GM21576 (cell line): ENCODE measurements around the gene FADS1.

ENCODE experiments used
- ATAC-seq: cut with Tn5 transposase; IDR thresholded peaks from one replicate; pipeline ENCODE4 v1.9.1; 2021; ENCODE audit warnings: mild to moderate bottlenecking, moderate library complexity; ENCODE audit not compliant: unreplicated experiment

Gene FADS1

DNA sequence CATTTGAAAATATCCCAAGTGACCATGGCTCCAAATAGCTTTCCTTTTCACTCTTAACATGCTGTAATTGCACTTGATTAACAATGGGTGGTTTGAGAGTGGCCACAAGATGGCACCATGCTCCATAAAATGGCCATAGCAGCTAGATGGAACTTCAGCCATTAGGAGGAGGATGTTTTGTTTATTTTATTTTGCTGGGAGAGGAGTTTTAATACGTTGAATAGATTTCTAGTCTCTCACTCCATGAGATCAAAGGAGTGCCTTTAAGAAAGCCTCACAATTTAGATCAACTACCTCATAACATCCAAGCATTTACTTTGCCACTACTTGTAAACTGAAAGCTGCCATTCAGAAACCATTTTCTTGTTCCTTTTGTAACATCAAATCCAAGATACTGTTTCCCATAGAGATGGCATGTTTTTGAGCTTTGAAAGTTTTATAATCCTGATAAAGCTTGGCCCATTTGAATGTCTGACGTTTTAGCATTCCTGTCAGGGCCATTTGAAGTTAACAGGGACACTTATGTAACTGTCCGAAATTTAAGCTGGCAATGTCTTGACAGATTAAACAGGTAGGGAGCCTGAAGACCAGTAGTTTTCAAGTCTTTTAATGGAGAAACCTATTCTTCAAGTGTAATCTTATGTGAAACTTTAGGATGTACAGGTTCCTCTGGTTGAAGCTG is 19.4 kb downstream of the FADS1 start:
- no peak for ATAC-seq

DNA sequence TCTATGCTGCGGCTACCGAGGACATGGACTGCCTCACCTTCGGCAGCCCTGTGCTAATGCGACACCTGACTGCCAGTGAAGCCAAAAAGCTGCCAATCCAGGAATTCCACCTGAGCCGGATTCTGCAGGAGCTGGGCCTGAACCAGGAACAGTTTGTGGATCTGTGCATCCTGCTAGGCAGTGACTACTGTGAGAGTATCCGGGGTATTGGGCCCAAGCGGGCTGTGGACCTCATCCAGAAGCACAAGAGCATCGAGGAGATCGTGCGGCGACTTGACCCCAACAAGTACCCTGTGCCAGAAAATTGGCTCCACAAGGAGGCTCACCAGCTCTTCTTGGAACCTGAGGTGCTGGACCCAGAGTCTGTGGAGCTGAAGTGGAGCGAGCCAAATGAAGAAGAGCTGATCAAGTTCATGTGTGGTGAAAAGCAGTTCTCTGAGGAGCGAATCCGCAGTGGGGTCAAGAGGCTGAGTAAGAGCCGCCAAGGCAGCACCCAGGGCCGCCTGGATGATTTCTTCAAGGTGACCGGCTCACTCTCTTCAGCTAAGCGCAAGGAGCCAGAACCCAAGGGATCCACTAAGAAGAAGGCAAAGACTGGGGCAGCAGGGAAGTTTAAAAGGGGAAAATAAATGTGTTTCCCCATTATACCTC is 20.8 kb downstream of the FADS1 start:
- ATAC-seq, result no peak

DNA sequence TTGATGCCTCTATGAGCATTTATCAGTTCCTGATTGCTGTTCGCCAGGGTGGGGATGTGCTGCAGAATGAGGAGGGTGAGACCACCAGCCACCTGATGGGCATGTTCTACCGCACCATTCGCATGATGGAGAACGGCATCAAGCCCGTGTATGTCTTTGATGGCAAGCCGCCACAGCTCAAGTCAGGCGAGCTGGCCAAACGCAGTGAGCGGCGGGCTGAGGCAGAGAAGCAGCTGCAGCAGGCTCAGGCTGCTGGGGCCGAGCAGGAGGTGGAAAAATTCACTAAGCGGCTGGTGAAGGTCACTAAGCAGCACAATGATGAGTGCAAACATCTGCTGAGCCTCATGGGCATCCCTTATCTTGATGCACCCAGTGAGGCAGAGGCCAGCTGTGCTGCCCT is 21.3 kb downstream of the FADS1 start:
- ATAC-seq, result no peak

DNA sequence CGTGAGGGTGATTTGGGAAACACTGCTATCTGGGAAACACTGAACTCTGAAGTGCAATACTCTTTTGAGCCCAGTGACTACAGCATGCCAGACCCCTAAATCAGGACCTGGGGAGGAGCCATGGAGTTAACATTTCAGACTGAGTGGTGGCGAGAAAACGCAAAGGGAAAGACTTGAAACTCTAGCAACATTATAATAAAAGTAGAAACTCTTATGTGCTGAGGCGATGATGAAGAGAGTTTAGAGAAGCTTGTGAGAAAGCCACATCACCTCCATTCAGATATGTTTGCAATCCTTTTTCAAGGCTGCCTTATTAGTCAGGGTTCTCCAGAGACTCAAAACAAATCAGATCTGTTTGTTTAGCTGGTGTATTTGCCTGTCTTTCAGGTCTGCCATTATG is 22.2 kb downstream of the FADS1 start:
- ATAC-seq, result no peak

DNA sequence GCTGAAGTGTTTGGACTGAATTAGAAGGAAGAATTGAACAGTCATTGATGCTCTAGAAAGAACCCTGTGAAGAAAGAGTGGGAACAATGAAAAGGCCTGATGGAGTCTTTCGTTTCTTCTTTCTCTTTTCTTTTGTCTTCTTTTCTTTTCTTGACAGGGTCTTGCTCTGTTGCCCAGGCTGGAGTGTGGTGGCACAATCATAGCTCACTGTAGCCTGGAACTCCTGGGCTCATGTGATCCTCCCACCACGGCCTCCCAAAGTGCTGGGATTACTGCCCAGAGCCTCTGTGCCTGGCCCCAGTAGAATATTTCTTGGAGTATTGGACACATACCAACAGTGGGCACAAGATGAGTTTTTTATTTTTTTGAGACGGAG is 23.0 kb downstream of the FADS1 start:
- ATAC-seq, result no peak

DNA sequence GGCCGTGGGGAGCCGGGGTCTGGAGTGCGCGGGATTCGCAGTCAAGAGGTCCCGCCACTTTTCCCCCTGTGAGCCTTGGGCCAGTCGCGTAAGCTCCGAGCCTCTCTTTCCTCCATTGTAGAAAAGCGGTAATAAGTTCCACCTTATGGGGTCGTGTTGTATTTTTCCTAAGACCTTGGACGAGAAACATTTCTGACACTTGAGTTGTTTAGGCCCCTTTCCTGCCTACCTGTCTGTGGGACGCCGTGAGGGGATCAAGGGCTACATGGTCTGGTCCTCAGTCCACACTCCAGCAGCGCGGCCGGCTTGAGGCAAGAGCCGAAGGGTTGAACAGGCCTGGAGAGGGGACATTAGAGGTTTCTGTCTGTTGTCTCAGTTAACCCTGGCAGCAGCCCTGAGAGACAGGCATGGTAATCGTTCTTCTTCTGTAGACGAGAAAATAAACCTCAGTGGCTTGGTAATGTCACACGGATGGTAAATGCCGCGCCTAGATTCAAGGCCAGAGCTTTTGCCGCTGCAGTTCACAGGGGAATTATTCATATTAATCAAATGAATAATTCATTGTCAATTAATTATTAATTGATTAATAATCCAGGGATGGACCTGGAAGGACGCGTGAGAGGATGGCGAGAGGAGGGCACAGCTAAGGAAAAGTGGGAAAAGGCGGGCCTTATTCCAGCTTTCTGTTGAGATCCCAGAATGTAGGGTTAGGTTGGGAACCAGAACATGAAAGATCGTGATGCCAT is 23.5 kb downstream of the FADS1 start:
- no peak for ATAC-seq

DNA sequence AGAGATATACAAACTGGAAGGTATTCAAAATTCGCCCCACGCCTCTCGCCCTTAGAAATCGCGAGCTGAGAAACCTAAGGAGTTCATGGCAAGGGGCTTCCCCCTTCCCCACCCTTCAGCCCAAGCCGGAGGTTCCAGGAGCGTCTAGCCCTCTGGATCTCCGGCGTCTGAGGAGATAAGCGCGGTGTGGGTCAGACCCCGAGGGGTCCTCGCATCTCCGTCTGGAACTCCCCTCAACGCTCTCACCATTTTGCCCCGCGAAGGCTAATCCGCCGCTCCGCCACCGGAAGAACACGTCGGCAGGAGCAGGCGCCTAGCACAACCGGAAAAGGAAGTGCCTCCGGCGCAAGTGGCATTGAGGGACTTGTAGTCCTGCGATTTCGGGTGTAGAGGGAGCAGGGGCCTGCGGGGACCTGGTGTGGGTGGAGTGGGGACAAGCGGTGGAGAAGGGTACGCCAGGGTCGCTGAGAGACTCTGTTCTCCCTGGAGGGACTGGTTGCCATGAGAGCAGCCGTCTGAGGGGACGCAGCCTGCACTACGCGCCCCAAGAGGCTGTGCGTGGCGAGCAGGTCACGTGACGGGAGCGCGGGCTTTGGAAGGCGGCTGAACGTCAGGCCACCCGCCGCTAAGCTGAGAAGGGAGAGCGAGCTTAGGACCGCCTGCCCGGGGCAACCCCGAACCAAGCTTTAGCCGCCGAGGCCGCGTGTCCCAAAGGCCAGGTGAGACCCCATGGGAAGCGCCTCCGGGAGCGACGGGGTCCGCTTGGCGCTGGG is 24.3 kb downstream of the FADS1 start, which contains the start of the genes FEN1 and TMEM258:
Gene FEN1, plus strand, starts transcription at position 602 of the 773 bp plus-strand sequence. CDS start 2,451 bp downstream, outside the sequence.
Gene TMEM258, minus strand, starts transcription at position 290 of the 773 bp plus-strand sequence. Its CDS starts 41 bp downstream, at position 249.
- peak; percentile 81 for ATAC-seq

DNA sequence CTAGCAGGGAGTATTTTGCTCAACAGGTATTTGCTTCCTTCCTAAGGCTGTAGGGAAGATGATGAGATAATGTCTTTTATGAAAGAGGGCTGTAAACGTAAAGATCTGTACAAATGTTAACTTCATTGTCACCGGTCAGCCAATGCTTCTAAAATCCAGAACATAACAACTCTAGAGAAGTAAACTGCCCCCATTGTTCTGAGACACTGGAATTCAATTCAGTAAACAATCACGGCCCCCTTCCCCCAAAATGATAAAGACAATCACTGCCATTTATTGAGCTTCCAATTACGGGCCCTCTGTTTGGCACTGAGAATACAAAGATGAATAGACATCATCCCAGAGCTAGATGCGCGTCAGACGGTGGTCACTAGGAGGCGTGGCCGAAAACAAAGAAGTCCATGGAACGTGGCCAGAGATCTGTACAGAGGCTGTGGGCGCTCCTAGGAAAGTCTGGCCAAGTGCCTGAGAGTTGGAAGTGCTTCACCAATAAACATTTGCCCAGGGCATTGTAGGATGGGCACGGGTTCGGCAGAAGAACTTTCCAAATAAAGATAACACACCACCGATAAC is 25.0 kb downstream of the FADS1 start:
- ATAC-seq, result no peak

DNA sequence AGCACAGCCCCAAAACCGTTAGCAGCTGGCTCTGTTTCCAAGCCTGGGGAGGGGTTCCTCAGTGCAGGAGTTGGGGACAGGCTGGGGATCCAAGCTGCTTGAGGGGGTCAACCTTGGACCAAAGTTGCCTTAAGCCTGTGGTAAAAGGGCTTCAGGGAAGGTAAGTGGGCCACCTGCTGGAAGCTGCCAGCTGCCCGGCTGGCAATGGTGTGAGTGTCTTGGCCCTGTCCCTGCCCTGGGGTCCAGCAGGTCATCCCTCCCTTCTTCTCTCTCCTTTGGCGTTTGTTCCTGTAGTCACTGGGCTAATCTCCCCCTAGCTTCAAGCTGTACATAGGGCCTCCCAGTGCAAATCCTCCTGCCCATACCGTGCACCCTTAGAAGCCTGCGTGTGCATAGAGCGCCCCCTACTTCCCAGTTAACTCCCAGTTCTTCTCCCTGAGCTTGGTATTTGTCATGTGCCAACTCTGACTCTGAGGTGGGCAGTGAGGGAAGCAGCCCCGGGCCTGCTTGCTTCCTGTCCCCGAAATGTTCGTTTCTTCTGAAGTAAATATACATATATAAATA is 28.8 kb downstream of the FADS1 start:
- ATAC-seq, result no peak

DNA sequence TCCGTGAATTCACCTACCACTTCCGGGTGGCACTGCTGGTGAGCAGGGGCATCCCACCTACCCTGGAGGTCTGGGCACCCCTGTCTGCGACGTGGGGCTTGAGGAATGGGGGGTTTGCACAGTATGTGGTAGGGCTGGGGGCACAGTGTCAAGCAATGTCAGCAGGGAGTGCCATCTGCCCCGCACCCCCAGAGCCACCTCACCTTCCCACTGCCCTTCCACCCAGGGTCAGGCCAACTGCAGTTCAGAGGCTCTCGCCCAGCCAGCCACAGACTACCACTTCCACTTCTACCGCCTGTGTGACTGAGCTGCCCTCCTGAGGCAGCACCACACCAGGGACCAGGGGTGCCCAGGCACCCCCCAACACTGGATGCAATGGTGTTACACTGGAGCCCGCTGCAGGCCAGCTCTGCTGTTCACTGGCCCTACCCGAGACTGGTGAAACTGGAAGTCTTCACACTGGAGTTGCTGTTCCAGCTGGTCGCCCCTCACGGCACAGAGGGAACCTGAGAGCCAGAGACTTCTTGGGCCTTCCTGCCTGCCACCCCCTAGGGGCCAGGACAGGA is 30.9 kb downstream of the FADS1 start:
- no peak for ATAC-seq

DNA sequence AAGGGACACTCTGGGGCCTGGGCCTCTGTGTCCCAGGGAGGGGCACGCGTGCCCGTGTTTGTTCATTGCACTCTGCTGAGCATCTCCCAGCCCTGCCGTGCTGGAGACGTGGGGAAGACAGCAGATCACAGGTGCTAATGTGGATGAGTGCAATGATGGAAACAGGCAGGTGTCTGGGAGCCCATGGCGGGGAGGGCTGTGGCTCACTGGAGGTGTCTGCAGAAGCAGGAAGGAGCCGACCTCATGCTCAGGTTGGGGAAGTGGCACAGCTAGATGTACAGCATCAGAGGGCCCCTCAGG is 32.3 kb downstream of the FADS1 start:
- no peak for ATAC-seq

DNA sequence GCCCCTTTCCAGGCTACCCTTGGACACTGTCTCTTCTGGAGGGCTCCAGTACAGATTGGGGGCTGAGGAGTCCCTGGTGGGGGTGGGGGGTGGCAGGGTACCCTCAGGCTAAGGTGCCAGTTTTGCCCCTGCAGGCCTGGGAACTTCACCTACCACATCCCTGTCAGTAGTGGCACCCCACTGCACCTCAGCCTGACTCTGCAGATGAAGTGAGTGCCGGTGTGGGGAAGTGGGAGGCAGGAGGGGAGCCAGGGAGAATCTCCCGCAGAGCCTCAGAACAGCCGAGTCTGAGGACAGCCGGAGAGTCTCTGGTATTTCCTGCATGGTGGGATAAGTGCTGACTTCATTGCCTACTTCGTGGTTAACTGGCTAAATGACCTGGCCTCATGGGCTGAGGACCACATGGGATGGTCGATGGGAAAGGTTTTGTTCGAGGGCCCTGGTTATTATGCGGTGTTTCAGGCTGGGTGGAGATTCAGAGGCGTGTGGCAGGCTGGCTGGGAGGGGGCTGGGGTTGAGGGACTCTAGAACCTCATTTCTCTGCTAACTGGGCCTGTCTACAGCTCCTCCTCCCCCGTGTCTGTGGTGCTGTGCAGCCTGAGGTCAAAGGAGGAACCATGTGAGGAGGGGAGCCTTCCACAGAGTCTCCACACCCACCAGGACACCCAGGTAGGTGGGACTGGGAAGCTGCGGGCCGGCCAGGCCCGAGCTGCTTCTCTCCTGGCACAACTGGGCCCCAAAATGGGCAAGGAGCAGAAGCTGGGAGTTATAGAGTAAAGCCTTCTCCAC is 32.9 kb downstream of the FADS1 start:
- ATAC-seq, result no peak

DNA sequence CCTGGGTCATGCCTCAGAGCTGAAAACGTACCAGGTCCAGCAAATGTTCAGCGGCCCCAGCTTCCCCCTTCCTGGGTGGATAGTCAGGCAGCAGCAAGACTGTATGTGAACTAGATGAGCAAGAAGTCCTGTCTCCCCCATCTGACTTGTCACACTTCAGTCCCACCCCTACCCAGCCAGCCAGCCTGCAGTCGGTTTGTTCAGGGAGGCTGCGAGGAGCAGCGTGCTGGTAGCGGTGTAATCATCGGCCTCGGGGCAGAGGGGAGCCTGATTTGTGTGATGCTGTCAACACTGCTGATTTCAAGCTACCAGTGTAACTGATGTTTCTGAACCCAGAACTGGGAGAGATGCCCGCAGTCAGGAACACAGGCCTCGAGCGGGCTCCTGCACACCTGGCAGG is 34.0 kb downstream of the FADS1 start:
- no peak for ATAC-seq

DNA sequence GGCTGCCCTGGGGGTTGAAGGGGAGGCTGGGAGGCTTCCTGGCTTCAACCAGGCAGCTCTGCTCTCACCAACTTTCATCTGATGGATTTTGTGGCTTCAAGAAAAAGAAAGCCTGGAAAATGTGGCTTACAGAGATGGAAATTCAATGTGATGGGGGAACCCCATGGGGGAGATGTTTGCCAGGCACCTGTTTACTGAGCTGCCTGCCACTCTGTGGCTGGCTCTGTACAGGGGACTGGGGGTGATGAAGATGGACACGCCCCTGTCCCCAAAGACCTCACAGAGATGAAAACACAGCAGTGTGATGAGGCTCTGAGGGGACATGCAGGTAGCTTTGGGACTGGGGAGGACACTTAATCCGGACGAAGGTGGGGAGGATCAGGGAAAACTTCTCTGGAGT is 34.5 kb downstream of the FADS1 start:
- ATAC-seq, result no peak

DNA sequence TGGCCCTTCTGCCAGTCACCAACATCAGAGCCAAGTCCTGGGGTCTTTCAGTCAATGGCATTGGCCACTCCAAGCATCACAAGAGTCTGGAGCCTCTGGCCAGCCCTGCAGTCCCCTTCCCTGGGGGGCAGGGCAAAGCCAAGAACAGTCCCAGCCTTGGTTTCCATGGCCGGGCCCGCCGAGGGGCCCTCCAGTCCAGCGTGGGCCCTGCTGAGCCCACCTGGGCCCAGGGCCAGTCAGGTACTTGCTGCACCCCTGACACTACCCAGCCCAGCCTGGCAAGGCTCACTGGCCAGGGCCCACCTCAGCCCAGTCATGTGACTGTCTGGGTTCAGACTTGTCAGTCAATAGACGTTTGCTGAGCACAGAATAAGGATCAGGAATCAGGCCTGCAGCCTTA is 35.2 kb downstream of the FADS1 start:
- ATAC-seq, result no peak

DNA sequence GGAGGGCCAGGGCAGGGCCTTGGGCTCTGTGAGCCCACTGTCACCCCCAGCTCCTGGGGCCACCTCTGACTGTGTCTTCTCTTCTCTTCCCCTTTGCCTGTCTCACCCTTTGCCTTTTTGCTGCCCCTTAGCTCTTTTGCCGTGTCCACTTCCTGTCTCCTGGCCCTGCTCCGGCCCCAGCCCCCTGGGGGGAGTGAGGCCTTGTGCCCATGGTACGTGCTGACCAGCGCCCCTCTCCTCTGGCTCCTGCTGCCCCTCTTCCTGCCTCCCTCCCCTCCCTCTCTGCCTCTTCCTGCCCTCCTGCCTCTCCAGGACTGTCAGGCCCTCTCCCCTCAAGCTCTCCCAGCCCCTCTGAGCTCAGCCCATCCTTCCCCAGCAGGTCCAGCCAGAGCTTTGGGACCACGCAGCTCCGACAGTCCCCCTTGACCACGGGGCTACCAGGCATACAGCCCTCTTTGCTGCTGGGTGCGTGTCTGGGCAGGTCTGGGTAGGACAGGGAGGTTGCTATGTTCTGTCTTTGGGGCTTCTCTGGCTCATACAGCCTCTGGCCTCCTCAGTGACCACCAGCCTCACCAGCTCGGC is 36.1 kb downstream of the FADS1 start:
- no peak for ATAC-seq

DNA sequence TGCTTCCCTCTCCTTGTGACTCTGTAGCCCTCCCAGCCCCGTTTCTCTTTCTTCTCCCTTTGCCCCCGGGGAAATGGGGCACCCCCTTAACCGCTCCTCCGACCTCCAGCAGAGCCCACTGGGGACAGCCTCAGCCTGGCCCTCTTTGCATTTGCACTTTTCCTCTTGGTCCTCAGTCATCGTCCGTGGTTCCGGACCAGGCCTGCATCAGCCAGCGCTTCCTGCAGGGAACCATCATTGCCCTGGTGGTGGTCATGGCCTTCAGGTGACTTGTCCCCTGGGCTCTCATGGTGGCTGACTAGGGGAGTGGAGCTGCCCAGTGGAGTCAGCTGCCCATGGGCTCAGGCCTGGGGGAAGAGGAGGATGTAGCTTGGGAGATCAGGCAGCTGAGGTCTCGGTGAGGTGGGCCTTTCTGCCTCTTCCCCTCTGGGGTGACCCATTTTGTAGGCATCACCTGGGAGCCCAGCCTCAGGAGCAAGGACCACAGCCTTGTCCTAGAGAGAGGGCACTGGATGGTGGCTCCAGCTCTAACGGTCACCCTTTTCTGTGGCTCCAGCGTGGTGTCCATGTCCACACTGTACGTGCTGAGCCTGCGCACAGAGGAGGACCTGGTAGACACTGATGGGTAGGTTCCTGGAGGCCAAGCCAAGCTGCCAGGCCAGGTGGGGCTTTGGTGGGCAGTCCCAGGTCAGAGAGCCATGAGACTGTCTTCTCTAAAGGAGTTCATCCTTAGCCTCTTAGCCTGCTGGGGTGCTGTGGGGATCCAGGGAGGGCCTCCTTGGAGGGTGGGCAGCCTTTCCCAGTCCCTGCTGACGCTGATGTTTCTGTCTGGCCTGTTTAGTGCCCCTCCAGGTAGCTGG is 36.9 kb downstream of the FADS1 start:
- no peak for ATAC-seq

DNA sequence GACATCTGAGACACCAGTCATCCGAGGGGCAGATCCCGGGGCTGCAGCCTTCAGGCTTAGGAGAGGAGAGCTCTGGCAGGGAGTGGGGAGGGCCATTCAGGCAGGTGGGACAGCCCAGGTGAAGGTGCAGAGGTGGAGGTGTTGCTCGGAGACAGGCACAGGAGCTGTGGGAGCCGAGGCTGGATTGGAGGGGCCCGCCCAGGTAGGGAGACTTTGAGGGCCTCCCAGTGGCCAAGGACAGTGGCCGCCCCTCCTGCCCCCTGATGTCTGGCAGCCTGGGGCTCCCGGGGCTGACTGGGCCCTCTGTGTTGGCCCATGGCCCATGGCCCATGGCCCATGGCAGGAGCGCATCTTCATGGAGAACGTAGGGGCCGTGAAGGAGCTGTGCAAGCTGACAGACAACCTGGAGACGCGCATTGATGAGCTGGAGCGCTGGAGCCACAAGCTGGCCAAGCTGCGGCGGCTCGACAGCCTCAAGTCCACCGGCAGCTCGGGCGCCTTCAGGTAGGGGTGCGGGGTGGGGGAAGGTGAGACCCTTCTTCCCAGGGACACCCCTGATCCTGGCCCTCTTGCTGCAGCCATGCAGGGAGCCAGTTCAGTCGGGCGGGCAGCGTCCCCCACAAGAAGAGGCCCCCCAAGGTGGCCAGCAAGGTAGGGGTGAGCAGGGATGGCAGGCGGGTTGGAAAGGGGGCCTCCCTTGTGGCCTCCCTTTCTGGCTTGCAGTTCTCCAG is 37.7 kb downstream of the FADS1 start:
- no peak for ATAC-seq
